IMR-90 (cell line): ENCODE measurements around the gene TMEM132A. TPM values are rescaled to one million over a fixed set of nuclear protein-coding genes. Genes with fewer than 3 reads are reported as not detected.

Experiments used
- ATAC-seq: fragments of 200-7000 bp; cut with Tn5 transposase; 2 replicates; pipeline ENCODE4 v1.9.1; 2020; ENCODE audit warnings: low read depth, mild to moderate bottlenecking, moderate library complexity
- BruUV-seq: library from RNA; stranded (reverse); fragments of 400-500 nt; replicated peaks from 2 replicates; lab custom pipeline; 2021; lab: Mats Ljungman, UMichigan
- CTCF ChIA-PET: fragments of 300-600 bp; formaldehyde crosslinking; extraction: SDS; loops from one replicate; lab custom pipeline; 2021; ENCODE audit warnings: antibody characterized with exemption; lab: Yijun Ruan, JAX
- POLR2A ChIA-PET: fragments of 300-600 bp; sonication (Branson Sonifier 250); formaldehyde crosslinking; loops from one replicate; lab custom pipeline; 2022; ENCODE audit warnings: antibody characterized with exemption; ENCODE audit not compliant: unreplicated experiment; lab: Charles Lee
- DNase-seq: peaks from one replicate; pipeline ENCODE4 v3.0.0; 2013
- H2AFZ ChIP-seq: replicated peaks from 2 replicates; pipeline ENCODE3; 2013; ENCODE audit warnings: low read length, mild to moderate bottlenecking; ENCODE audit not compliant: poor library complexity
- H2AK5ac ChIP-seq: 2 replicates; pipeline ENCODE4 v1.6.1; 2013; ENCODE audit warnings: low read depth, low read length, inconsistent platforms
- H2AK9ac ChIP-seq: replicated peaks from 2 replicates; pipeline ENCODE3; 2013; ENCODE audit warnings: mild to moderate bottlenecking, low read depth, low read length, moderate library complexity; ENCODE audit not compliant: poor library complexity
- H2BK120ac ChIP-seq: 2 replicates; pipeline ENCODE4 v1.6.1; 2013; ENCODE audit warnings: low read depth, low read length, inconsistent platforms
- H2BK15ac ChIP-seq: 3 replicates; pipeline ENCODE4 v1.6.1; 2013; ENCODE audit warnings: low read depth, low read length, inconsistent platforms
- H2BK20ac ChIP-seq: 2 replicates; pipeline ENCODE4 v1.6.1; 2013; ENCODE audit warnings: low read depth, mild to moderate bottlenecking, inconsistent platforms, low read length, moderate library complexity
- H2BK5ac ChIP-seq: 2 replicates; pipeline ENCODE4 v1.6.1; 2013; ENCODE audit warnings: mild to moderate bottlenecking, low read depth, low read length, inconsistent platforms; ENCODE audit not compliant: poor library complexity, severe bottlenecking
- H3K14ac ChIP-seq: replicated peaks from 2 replicates; pipeline ENCODE4 v1.6.1; 2013; ENCODE audit warnings: low read depth, low read length, inconsistent platforms
- H3K18ac ChIP-seq: 2 replicates; pipeline ENCODE4 v1.6.1; 2013; ENCODE audit warnings: low read depth, low read length, control low read depth
- H3K23ac ChIP-seq: 2 replicates; pipeline ENCODE4 v1.6.1; 2013; ENCODE audit warnings: low read depth, low read length, inconsistent platforms
- H3K27ac ChIP-seq: 2 replicates; pipeline ENCODE4 v1.5.1; 2013; ENCODE audit warnings: mild to moderate bottlenecking, control low read depth, low read length; ENCODE audit not compliant: insufficient read depth
- H3K27me3 ChIP-seq: 2 replicates; pipeline ENCODE4 v1.6.1; 2013; ENCODE audit warnings: low read length; ENCODE audit not compliant: control insufficient read depth, insufficient read depth
- H3K36me3 ChIP-seq: 2 replicates; pipeline ENCODE4 v1.6.1; 2013; ENCODE audit warnings: low read length, mixed read lengths; ENCODE audit not compliant: control insufficient read depth, insufficient read depth
- H3K4ac ChIP-seq: 2 replicates; pipeline ENCODE4 v1.6.1; 2013; ENCODE audit warnings: low read depth, low read length, inconsistent platforms
- H3K4me1 ChIP-seq: 2 replicates; pipeline ENCODE4 v1.6.1; 2013; ENCODE audit warnings: low read length, mixed read lengths; ENCODE audit not compliant: control insufficient read depth, insufficient read depth
- H3K4me2 ChIP-seq: 2 replicates; pipeline ENCODE4 v1.6.1; 2013; ENCODE audit warnings: low read depth, mild to moderate bottlenecking, control low read depth, low read length, moderate library complexity
- H3K4me3 ChIP-seq: 2 replicates; pipeline ENCODE4 v1.5.1; 2013; ENCODE audit warnings: low read depth, mild to moderate bottlenecking, control low read depth, low read length, moderate library complexity; ENCODE audit not compliant: insufficient read depth
- H3K56ac ChIP-seq: 2 replicates; pipeline ENCODE4 v1.6.1; 2013; ENCODE audit warnings: low read length, inconsistent platforms; ENCODE audit not compliant: insufficient read depth; ENCODE audit errors: extremely low read depth
- H3K79me1 ChIP-seq, 2 experiments: 2 replicates each; pipeline ENCODE4 v1.6.1; 2013; ENCODE audit warnings: low read length in 2 of 2, inconsistent platforms in 1 of 2, low read depth in 1 of 2
- H3K9ac ChIP-seq: 2 replicates; pipeline ENCODE4 v1.6.1; 2013; ENCODE audit warnings: low read depth, low read length, control low read depth
- H3K9me1 ChIP-seq: 2 replicates; pipeline ENCODE4 v1.6.1; 2013; ENCODE audit warnings: low read length, inconsistent platforms; ENCODE audit not compliant: insufficient read depth
- H3K9me3 ChIP-seq: 2 replicates; pipeline ENCODE4 v1.6.1; 2013; ENCODE audit warnings: low read length; ENCODE audit not compliant: control insufficient read depth, insufficient read depth
- H4K20me1 ChIP-seq: 2 replicates; pipeline ENCODE4 v1.6.1; 2013; ENCODE audit warnings: low read length, inconsistent platforms; ENCODE audit not compliant: insufficient read depth
- H4K5ac ChIP-seq: 2 replicates; pipeline ENCODE4 v1.6.1; 2013; ENCODE audit warnings: mild to moderate bottlenecking, low read depth, low read length, control low read depth
- H4K8ac ChIP-seq, 2 experiments: 2 replicates each; pipeline ENCODE4 v1.6.1; 2013; ENCODE audit warnings: low read depth in 2 of 2, low read length in 2 of 2, control low read depth in 1 of 2, inconsistent platforms in 1 of 2
- H4K91ac ChIP-seq: 2 replicates; pipeline ENCODE4 v1.6.1; 2013; ENCODE audit warnings: low read depth, low read length, inconsistent platforms; ENCODE audit not compliant: insufficient read depth
- BHLHE40 ChIP-seq: fragments of 150-350 bp; IDR thresholded peaks from 2 replicates; pipeline ENCODE4 v1.6.1; 2016; ENCODE audit warnings: mild to moderate bottlenecking, low read depth, low read length
- CHD1 ChIP-seq: IDR thresholded peaks from 2 replicates; pipeline ENCODE4 v1.6.1; 2012; ENCODE audit warnings: low read depth, low read length, improper control_type of control experiment
- CTCF ChIP-seq: conservative IDR thresholded peaks from 2 replicates; pipeline ENCODE4 v1.5.1; 2012; ENCODE audit warnings: mild to moderate bottlenecking, low read depth, low read length, improper control_type of control experiment
- MAZ ChIP-seq: IDR thresholded peaks from 2 replicates; pipeline ENCODE4 v1.6.1; 2012; ENCODE audit warnings: low read depth, mild to moderate bottlenecking, low read length, improper control_type of control experiment, moderate library complexity, borderline replicate concordance
- MXI1 ChIP-seq: IDR thresholded peaks from 2 replicates; pipeline ENCODE4 v1.6.1; 2012; ENCODE audit warnings: low read depth, mild to moderate bottlenecking, low read length, moderate library complexity, borderline replicate concordance
- NFE2L2 ChIP-seq: fragments of 150-350 bp; IDR thresholded peaks from 2 replicates; pipeline ENCODE4 v1.6.1; 2016; ENCODE audit warnings: low read depth, mild to moderate bottlenecking, low read length
- POLR2A ChIP-seq: IDR thresholded peaks from 2 replicates; pipeline ENCODE4 v1.6.1; 2012; ENCODE audit warnings: mild to moderate bottlenecking, low read depth, low read length
- RCOR1 ChIP-seq: IDR thresholded peaks from 2 replicates; pipeline ENCODE4 v1.6.1; 2012; ENCODE audit warnings: mild to moderate bottlenecking, low read length, improper control_type of control experiment; ENCODE audit not compliant: insufficient replicate concordance
- USF2 ChIP-seq: fragments of 150-350 bp; IDR thresholded peaks from 2 replicates; pipeline ENCODE4 v1.6.1; 2017; ENCODE audit warnings: mild to moderate bottlenecking, antibody characterized with exemption, low read length, low read depth
- WGBS, 2 experiments: methylation state at CpG; one replicate each; pipeline versions ENCODE4 v1.1.5 to v1.1.7; 2013; ENCODE audit warnings: missing lambda C conversion rate in 2 of 2; ENCODE audit not compliant: insufficient read length in 1 of 2; ENCODE audit errors: extremely low coverage in 2 of 2; 5-methylcytosine and 5-hydroxymethylcytosine counted together
- dilution Hi-C: fragments of 300-500 bp; cut with HindIII; formaldehyde crosslinking; loops from one replicate; pipeline ENCODE4 v1.14.3; 2018; ENCODE audit warnings: low sequenced_read_pairs; ENCODE audit not compliant: unreplicated experiment
- in situ Hi-C: fragments of 300-500 bp; cut with MboI; formaldehyde crosslinking; loops from 3 replicates; pipeline ENCODE4 v1.14.3; 2019; ENCODE audit warnings: low sequenced_read_pairs, inconsistent platforms, mixed read lengths
- intact Hi-C: fragments of 100-400 bp; cut with micrococcal nuclease; formaldehyde crosslinking; loops from 2 replicates; pipeline ENCODE4 v1.10.0; 2022
- polyA plus RNA-seq, 3 experiments: library from polyadenylated mRNA; depleted of rRNA; stranded (reverse); fragments of >200 nt; gene quantifications; 2 replicates each; pipeline ENCODE4 v1.2.3, GENCODE V29; 2012; ENCODE audit warnings: low replicate concordance in 1 of 3
- total RNA-seq: library from RNA; depleted of rRNA; stranded (reverse); fragments of >200 nt; gene quantifications from 2 replicates; pipeline ENCODE4 v1.2.3, GENCODE V29; 2012

The TMEM132A gene
- total and polyA plus RNA-seq, 2 of the 4 experiments (the other 2 are of a cell fraction), result 7.7 to 64.2 TPM

GRCh38 chr11:60946601-60947264 lies 22.5 kb downstream of the TMEM132A start:
- Histone ChIP-seq H3K23ac (no peak overlapping the region), H2AK5ac (no peak overlapping the region), H4K8ac (no peak overlapping the region), H3K9me3 (no peaks in the 10 kb centered on the region), H3K27ac (no peak overlapping the region), H3K18ac (no peak overlapping the region), H3K27me3 (no peaks in the 10 kb centered on the region), H3K4ac (no peak overlapping the region), H4K5ac (no peak overlapping the region), H2BK20ac (no peak overlapping the region), H2AK9ac (no peak overlapping the region), H4K20me1 (no peaks in the 10 kb centered on the region), H3K9me1 (0 out of 2 replicates have a peak, but pooled peaks cover 4% of the 10 kb centered on the region), H2AFZ (no peak overlapping the region), H2BK120ac (no peak overlapping the region), H2BK15ac (no peak overlapping the region), H4K91ac (no peak overlapping the region), H3K4me1 (peaks cover 12% of the 10 kb centered on the region), H3K56ac (no peak overlapping the region), H3K4me2 (no peak overlapping the region), H3K79me1 (no peaks in the 10 kb centered on the region; a peak in 1 of 4 replicates), H3K36me3 (peaks cover 9% of the 10 kb centered on the region), H3K4me3 (no peak overlapping the region), H3K14ac (no peak overlapping the region), H3K9ac (no peak overlapping the region), H2BK5ac (no peak overlapping the region)
- no peak for DNase-seq
- CTCF ChIA-PET, result no interaction called here
- no peak for ATAC-seq
- POLR2A ChIA-PET, result no interaction called here
- dilution Hi-C loops (no loop called here), in situ Hi-C loops (no loop called here), intact Hi-C loops (no loop called here)
- TF ChIP-seq BHLHE40 (no peak), MXI1 (no peak), USF2 (no peak), RCOR1 (no peak), MAZ (no peak), CTCF (no peak), POLR2A (no peak), NFE2L2 (no peak), CHD1 (no peak)
- BruUV-seq, result no TSS peak
- WGBS, 2 experiments, result 73% methylated on average over 5 of the region's 15 CpGs; no CpG with 5 or more reads in 1 of the 2 experiments
